AG09309 (cell line): ENCODE measurements around the gene HIVEP3.

Experiments used
- DNase-seq: peaks from one replicate; pipeline ENCODE4 v3.0.0-alpha.2; 2010; ENCODE audit warnings: low read depth
- H3K4me3 ChIP-seq: 2 replicates; pipeline ENCODE4 v1.5.1; 2011; ENCODE audit warnings: mild to moderate bottlenecking, low read depth, low read length, moderate library complexity; ENCODE audit not compliant: control insufficient read depth
- TF ChIP-seq, protein P1 (sequence below): IDR thresholded peaks from 2 replicates; pipeline ENCODE4 v1.5.1; 2011; ENCODE audit warnings: mild to moderate bottlenecking, low read depth, low read length, inconsistent platforms; ENCODE audit not compliant: insufficient read depth, control insufficient read depth; ENCODE audit errors: missing control alignments

HIVEP3 gene

DNA sequence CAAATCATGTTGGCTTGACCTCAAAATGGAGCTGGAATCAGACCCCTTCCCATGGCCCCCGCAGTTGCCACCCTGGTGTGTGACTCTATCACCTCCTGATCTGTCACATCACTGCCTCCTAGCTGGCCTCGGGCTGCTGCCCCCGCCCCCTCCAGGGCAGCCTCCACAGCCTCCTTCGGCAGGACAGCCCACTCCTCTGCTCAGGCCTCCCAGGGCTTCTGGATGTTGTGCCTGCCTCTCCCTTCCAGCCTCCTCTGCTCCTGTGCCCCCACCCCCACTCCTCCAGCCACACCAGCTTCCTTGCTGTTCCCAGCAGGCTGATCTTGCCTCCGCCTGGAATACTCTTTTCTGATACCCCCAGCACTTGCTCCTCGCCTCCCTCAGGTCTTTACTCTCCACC lies 299.9 kb downstream of the HIVEP3 start:
- TF ChIP-seq, protein P1, sequence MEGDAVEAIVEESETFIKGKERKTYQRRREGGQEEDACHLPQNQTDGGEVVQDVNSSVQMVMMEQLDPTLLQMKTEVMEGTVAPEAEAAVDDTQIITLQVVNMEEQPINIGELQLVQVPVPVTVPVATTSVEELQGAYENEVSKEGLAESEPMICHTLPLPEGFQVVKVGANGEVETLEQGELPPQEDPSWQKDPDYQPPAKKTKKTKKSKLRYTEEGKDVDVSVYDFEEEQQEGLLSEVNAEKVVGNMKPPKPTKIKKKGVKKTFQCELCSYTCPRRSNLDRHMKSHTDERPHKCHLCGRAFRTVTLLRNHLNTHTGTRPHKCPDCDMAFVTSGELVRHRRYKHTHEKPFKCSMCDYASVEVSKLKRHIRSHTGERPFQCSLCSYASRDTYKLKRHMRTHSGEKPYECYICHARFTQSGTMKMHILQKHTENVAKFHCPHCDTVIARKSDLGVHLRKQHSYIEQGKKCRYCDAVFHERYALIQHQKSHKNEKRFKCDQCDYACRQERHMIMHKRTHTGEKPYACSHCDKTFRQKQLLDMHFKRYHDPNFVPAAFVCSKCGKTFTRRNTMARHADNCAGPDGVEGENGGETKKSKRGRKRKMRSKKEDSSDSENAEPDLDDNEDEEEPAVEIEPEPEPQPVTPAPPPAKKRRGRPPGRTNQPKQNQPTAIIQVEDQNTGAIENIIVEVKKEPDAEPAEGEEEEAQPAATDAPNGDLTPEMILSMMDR = no peak
- H3K4me3 ChIP-seq = no peak overlapping the region
- DNase-seq = no peak

DNA sequence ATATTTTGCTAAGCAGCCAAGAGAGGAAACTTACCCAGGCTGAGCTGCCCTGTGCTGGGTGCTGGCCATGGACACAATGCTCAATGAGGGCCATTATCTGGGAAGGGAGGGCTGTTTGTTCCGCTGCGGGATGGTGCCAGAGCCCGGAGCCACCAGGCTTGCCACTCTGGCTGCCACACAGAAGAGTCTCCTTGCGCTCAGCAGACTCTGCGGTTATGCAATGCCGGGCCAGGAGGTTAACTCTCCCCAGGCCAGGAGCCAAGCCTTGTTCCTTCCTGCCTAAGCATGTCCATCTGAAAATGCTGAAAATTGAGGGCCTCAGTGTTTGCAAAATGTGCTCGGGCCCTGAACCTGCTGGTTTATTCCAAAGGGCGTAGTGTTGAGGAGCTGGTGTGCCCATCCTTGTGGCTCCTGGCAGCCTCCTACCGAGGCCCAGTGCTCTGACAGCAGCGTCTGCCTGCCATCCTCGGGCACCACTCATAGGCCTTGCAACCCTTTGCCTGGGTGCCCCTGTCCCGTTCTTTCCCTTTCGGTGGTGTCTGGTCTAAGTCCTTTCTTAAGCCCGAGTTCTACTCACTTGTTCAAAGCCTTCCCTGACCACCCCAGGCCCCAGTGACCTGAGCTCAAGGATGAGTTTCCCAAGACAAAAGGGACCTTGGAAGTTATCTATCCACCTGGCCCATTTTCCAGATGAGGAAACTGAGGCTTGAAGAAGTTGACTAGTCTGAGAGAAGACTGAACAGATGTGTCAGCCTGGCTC lies 300.5 kb downstream of the HIVEP3 start:
- no peak overlapping the region for H3K4me3 ChIP-seq
- DNase-seq = no peak
- TF ChIP-seq, protein P1 = no peak

DNA sequence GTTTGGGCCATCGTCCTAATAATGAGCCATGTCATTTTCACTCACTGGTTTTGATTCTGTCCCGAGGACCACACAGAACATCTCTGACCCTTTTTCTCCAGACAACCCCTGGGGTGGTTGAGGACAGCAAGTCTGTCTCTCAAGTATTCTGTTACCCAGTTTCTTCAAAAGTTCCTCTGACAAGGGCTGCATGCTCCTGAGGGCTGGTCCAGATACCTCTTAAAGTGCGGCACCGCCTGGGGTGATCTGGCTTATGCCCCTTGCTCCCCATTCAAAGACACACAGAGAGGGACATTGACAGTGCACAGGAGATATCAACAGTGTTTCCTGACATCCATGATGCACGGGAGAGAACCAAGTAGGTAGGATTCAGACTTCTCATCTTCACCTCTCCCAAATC lies 301.4 kb downstream of the HIVEP3 start:
- TF ChIP-seq, protein P1 = no peak
- DNase-seq = no peak

DNA sequence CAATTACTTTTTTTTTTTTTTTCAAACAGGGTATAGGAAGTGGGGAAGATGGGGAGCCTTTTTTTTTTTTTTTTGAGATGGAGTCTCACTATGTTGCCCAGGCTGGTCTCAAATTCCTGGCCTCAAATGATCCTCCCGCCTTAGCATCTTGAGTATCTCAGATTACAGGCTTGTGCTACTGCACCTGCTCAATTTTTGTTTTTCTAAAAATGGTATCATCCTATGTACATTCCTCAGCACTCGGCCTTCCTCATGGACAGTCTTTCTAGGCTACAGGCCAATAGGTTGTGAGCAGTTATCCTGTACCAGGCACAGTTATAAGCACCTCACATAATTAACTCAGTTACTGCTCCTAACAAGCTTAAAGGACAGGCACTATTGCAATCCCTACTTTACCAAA lies 302.2 kb downstream of the HIVEP3 start:
- TF ChIP-seq, protein P1 = no peak
- DNase-seq = no peak
- no peak overlapping the region for H3K4me3 ChIP-seq

More for the DNA sequence above, 301.4 kb downstream of the HIVEP3 start:
- H3K4me3 ChIP-seq = no peak overlapping the region

DNA sequence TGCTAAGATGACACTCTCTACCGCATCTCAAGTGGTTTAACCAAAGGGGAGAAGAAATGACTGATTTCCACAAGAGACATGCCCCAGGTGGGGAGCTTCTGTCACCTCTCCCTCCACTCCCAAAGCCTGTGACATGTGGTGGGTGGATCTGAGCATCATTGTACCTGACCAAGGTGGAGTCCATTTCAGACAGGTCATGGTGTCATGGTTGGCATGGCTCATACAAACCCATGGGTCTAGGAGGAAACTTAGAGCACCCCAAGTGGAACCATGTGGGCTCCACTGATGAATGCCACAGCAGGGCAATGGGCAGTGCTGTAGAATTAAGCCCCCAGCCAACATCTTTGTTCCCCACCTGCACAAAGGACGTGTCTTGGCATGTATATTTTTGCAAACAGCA lies 302.7 kb downstream of the HIVEP3 start:
- TF ChIP-seq, protein P1 = no peak
- H3K4me3 ChIP-seq = no peak overlapping the region
- DNase-seq = no peak

DNA sequence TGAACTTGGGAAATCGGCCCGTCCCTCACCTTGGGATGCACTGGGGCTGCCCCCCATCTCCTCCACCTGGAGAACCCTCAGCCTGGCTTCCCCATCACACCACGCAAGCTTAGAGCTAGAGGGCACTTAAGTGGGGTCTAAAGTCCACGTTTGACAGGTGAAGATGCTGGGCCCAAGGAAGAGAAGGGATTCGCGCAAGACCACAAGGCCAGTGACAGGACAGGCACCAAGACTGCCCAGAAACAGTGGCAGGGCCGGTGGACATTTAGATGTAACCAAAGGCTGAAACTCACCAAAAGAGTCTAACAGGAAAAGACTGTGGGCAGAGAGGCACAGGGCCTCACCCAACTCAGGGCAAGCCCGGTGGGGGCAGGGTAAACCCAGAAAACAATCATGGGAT lies 303.4 kb downstream of the HIVEP3 start:
- TF ChIP-seq, protein P1 = no peak
- H3K4me3 ChIP-seq = no peak overlapping the region
- DNase-seq = no peak
